ENCODE results near the gene MAP4K2.
A peak's percentile ranks its signal among the peaks of the same experiment; 100 is the strongest.

Gene MAP4K2

GRCh38 chr11:64754124-64754918 is 48.7 kb downstream of the MAP4K2 start:
- no peak for DNase-seq (ENCODE audit: low spot score)

GRCh38 chr11:64753380-64754123 is 49.5 kb downstream of the MAP4K2 start:
- no peak for DNase-seq (ENCODE audit: low spot score)

- no peak for DNase-seq (ENCODE audit: low spot score)
Observed at GRCh38 chr11:64753019-64753379, 50.0 kb downstream of the MAP4K2 start.

- DNase-seq (ENCODE audit: low spot score) = no peak
Observed at GRCh38 chr11:64752175-64752970, 50.6 kb downstream of the MAP4K2 start.

GRCh38 chr11:64751580-64751979 is 51.4 kb downstream of the MAP4K2 start:
- DNase-seq (ENCODE audit: low spot score) = no peak

- no peak for DNase-seq (ENCODE audit: low spot score)
Observed at GRCh38 chr11:64751136-64751535, 51.9 kb downstream of the MAP4K2 start.

GRCh38 chr11:64750361-64751054 is 52.5 kb downstream of the MAP4K2 start:
- DNase-seq (ENCODE audit: low spot score) = no peak

- DNase-seq (ENCODE audit: low spot score) = peak; percentile 69
Observed at GRCh38 chr11:64747961-64748665, 54.9 kb downstream of the MAP4K2 start.

GRCh38 chr11:64746486-64746885 is 56.5 kb downstream of the MAP4K2 start:
- no peak for DNase-seq (ENCODE audit: low spot score)

GRCh38 chr11:64745521-64746328 is 57.3 kb downstream of the MAP4K2 start:
- DNase-seq (ENCODE audit: low spot score) = peak; percentile 89

GRCh38 chr11:64745189-64745520 is 57.9 kb downstream of the MAP4K2 start:
- no peak for DNase-seq (ENCODE audit: low spot score)

- DNase-seq (ENCODE audit: low spot score) = no peak
Observed at GRCh38 chr11:64744544-64745188, 58.3 kb downstream of the MAP4K2 start.

- DNase-seq (ENCODE audit: low spot score) = peak; percentile 53
Observed at GRCh38 chr11:64743591-64744543, 59.1 kb downstream of the MAP4K2 start, which contains the start of gene RASGRP2. RASGRP2 (minus strand) TSS chr11:64744142; CDS start chr11:64742866, 1,276 bp downstream.

- DNase-seq (ENCODE audit: low spot score) = peak; percentile 94
Observed at GRCh38 chr11:64742889-64743590, 60.0 kb downstream of the MAP4K2 start.

GRCh38 chr11:64742087-64742888 is 60.7 kb downstream of the MAP4K2 start:
- DNase-seq (ENCODE audit: low spot score) = peak; percentile 57

GRCh38 chr11:64741375-64742086 is 61.5 kb downstream of the MAP4K2 start:
- no peak for DNase-seq (ENCODE audit: low spot score)

- DNase-seq (ENCODE audit: low spot score) = no peak
Observed at GRCh38 chr11:64739871-64740270, 63.1 kb downstream of the MAP4K2 start.
